ENCODE data around the gene LCE3D.
"Not testable (repeated sequence)": the region's sequence is repeated elsewhere in the genome, so short reads cannot be mapped to it uniquely, and the experiment has no call there.

The LCE3D gene

GRCh38 chr1:152580433-152580832 is at the start of gene LCE3D:
LCE3D (minus strand) TSS chr1:152580516; CDS start chr1:152579936, 580 bp downstream.
- no peak within 1 kb of the TSS for H3K4me3 ChIP-seq (ENCODE audit: low read depth, low read length)

GRCh38 chr1:152626744-152627143 is 46.4 kb upstream of the LCE3D start:
- no peak overlapping the region for H3K4me3 ChIP-seq (ENCODE audit: low read depth, low read length)

- no peak overlapping the region for H3K4me3 ChIP-seq (ENCODE audit: low read depth, low read length)
These were observed 43.0 kb upstream of the LCE3D start for GRCh38 chr1:152623203-152623844.

- H3K4me3 ChIP-seq (ENCODE audit: low read depth, low read length) = no peak within 1 kb of the TSS
These were observed 42.5 kb upstream of the LCE3D start, which contains the start of gene LCE3A for GRCh38 chr1:152622803-152623202. LCE3A (minus strand) TSS chr1:152623103; CDS start chr1:152623103, 0 bp downstream.

- no peak overlapping the region for H3K4me3 ChIP-seq (ENCODE audit: low read depth, low read length)
These were observed 41.7 kb upstream of the LCE3D start for GRCh38 chr1:152621993-152622392.

- no peak within 1 kb of the TSS for H3K4me3 ChIP-seq (ENCODE audit: low read depth, low read length)
These were observed 33.2 kb upstream of the LCE3D start, which contains the start of gene LCE3B for GRCh38 chr1:152613511-152613910. LCE3B (plus strand) TSS chr1:152613811; CDS start chr1:152613811, 0 bp downstream.

- H3K4me3 ChIP-seq (ENCODE audit: low read depth, low read length) = no peak within 1 kb of the TSS
These were observed 19.6 kb upstream of the LCE3D start, which contains the start of gene LCE3C for GRCh38 chr1:152599934-152600333. LCE3C (plus strand) TSS chr1:152600234; CDS start chr1:152600732, 498 bp downstream.

- H3K4me3 ChIP-seq (ENCODE audit: low read depth, low read length) = no peak overlapping the region
These were observed 16.7 kb upstream of the LCE3D start for GRCh38 chr1:152596986-152597385.

GRCh38 chr1:152585586-152585985 is 5.3 kb upstream of the LCE3D start:
- H3K4me3 ChIP-seq (ENCODE audit: low read depth, low read length) = no peak overlapping the region

GRCh38 chr1:152582647-152583046 is 2.3 kb upstream of the LCE3D start:
- no peak overlapping the region for H3K4me3 ChIP-seq (ENCODE audit: low read depth, low read length)

- not testable (repeated sequence) for H3K4me3 ChIP-seq (ENCODE audit: low read depth, low read length)
These were observed 790 bp downstream of the LCE3D start for GRCh38 chr1:152579526-152579925.

- H3K4me3 ChIP-seq (ENCODE audit: low read depth, low read length) = no peak overlapping the region
These were observed 3.1 kb downstream of the LCE3D start for GRCh38 chr1:152577168-152577567.

- H3K4me3 ChIP-seq (ENCODE audit: low read depth, low read length) = no peak within 1 kb of the TSS
These were observed 13.6 kb downstream of the LCE3D start, which contains the start of gene LCE3E for GRCh38 chr1:152566681-152567080. LCE3E (minus strand) TSS chr1:152566780; CDS start chr1:152566208, 572 bp downstream.

GRCh38 chr1:152565535-152566215 is 14.6 kb downstream of the LCE3D start:
- H3K4me3 ChIP-seq (ENCODE audit: low read depth, low read length) = no peak overlapping the region

- H3K4me3 ChIP-seq (ENCODE audit: low read depth, low read length) = no peak overlapping the region
These were observed 15.2 kb downstream of the LCE3D start for GRCh38 chr1:152565115-152565514.

GRCh38 chr1:152548358-152548757 is 32.0 kb downstream of the LCE3D start:
- not testable (repeated sequence) for H3K4me3 ChIP-seq (ENCODE audit: low read depth, low read length)

GRCh38 chr1:152546704-152547103 is 33.6 kb downstream of the LCE3D start:
- no peak overlapping the region for H3K4me3 ChIP-seq (ENCODE audit: low read depth, low read length)

- no peak overlapping the region for H3K4me3 ChIP-seq (ENCODE audit: low read depth, low read length)
These were observed 36.5 kb downstream of the LCE3D start for GRCh38 chr1:152543820-152544219.

GRCh38 chr1:152539901-152540300 is 40.4 kb downstream of the LCE3D start:
- no peak overlapping the region for H3K4me3 ChIP-seq (ENCODE audit: low read depth, low read length)

GRCh38 chr1:152537496-152537895 is 42.8 kb downstream of the LCE3D start:
- no peak overlapping the region for H3K4me3 ChIP-seq (ENCODE audit: low read depth, low read length)

- H3K4me3 ChIP-seq (ENCODE audit: low read depth, low read length) = no peak overlapping the region
These were observed 44.5 kb downstream of the LCE3D start for GRCh38 chr1:152535774-152536173.

GRCh38 chr1:152533327-152533938 is 46.9 kb downstream of the LCE3D start:
- H3K4me3 ChIP-seq (ENCODE audit: low read depth, low read length) = no peak overlapping the region
